Heart left ventricle (tissue), 16 donors: ENCODE data around the gene CARMIL3. TPM values are rescaled to one million over a fixed set of nuclear protein-coding genes. Genes with fewer than 3 reads are reported as not detected.

ENCODE experiments used
- ATAC-seq, 4 donors: fragments of 200-7000 bp; cut with Tn5 transposase; one replicate each; pipeline ENCODE4 v1.9.1; 2020 to 2022; ENCODE audit warnings: moderate library complexity in 4 of 4, mild to moderate bottlenecking in 3 of 4, moderate number of reproducible peaks in 1 of 4
- DNase-seq, 5 donors: peaks; one replicate each; pipeline ENCODE4 v3.0.0-alpha.2; 2020
- H3K27ac ChIP-seq, 12 donors: fragments of 200-600 bp; sonication (generic) in 4 of 12; one replicate each; pipeline versions ENCODE4 v1.5.0 to v1.8.0; 2016 to 2022; ENCODE audit warnings: mild to moderate bottlenecking in 2 of 12
- H3K27me3 ChIP-seq, 9 donors: fragments of 200-600 bp; sonication (generic) in 2 of 9; one replicate each; pipeline versions ENCODE4 v1.5.1 to v1.8.0; 2016 to 2022; ENCODE audit warnings: mild to moderate bottlenecking in 3 of 9
- H3K36me3 ChIP-seq, 9 donors: fragments of 200-600 bp; sonication (generic) in 2 of 9; one replicate each; pipeline versions ENCODE4 v1.5.0 to v1.8.0; 2018 to 2022; ENCODE audit warnings: mild to moderate bottlenecking in 2 of 9
- H3K4me1 ChIP-seq, 12 donors: fragments of 200-600 bp; sonication (generic) in 4 of 12; one replicate each; pipeline versions ENCODE4 v1.5.0 to v1.8.0; 2016 to 2022; ENCODE audit warnings: mild to moderate bottlenecking in 3 of 12
- H3K4me3 ChIP-seq, 12 donors: fragments of 200-600 bp; sonication (generic) in 4 of 12; one replicate each; pipeline versions ENCODE4 v1.5.0 to v1.8.0; 2017 to 2022; ENCODE audit warnings: mild to moderate bottlenecking in 9 of 12, moderate library complexity in 4 of 12
- H3K9me3 ChIP-seq, 12 donors: fragments of 200-600 bp; sonication (generic) in 4 of 12; one replicate each; pipeline versions ENCODE4 v1.5.0 to v1.8.0; 2016 to 2022; ENCODE audit warnings: mild to moderate bottlenecking in 1 of 12
- CTCF ChIP-seq, 12 donors: fragments of 200-600 bp; sonication (generic) in 4 of 12; IDR thresholded peaks; one replicate each; pipeline versions ENCODE4 v1.5.0 to v1.8.0; 2018 to 2022; ENCODE audit warnings: antibody characterized with exemption in 12 of 12, mild to moderate bottlenecking in 5 of 12
- POLR2A ChIP-seq, 2 donors: fragments of 450-650 bp; IDR thresholded peaks; one replicate each; pipeline ENCODE4 v1.6.1; 2017; ENCODE audit warnings: antibody characterized with exemption in 2 of 2, mild to moderate bottlenecking in 2 of 2, moderate library complexity in 2 of 2
- WGBS, 4 donors: extraction: QIAGEN DNeasy Blood & Tissue Kit in 2 of 4; methylation state at CpG; one replicate each; pipeline versions ENCODE4 v1.1.5 to v1.1.7; 2013 to 2018; 5-methylcytosine and 5-hydroxymethylcytosine counted together
- intact Hi-C, 10 donors: fragments of 100-400 bp; cut with DNase I; formaldehyde crosslinking; loops; one replicate each; pipeline versions ENCODE4 v1.11.1 to v1.14.2; 2022
- polyA plus RNA-seq, 2 donors: library from polyadenylated mRNA; stranded (reverse); fragments of 200-250 nt; gene quantifications; one replicate each; pipeline ENCODE4 v1.2.3, GENCODE V29; 2013
- total RNA-seq, 9 donors: library from RNA; depleted of rRNA in 2 of 9; stranded (reverse); fragments of >200 nt in 2 of 9; fragmentation: NEBNext Ultra II Directional in 3 of 9; extraction: Animal tissue kit (Norgen Biotek cat#: 25700) in 3 of 9; gene quantifications; one replicate each; pipeline versions ENCODE4 v1.1.0 to v1.2.4, GENCODE V29; 2016 to 2023
- donor health status: ischemic (EF 13 %, LVEDD 7.1; RV severe dilation, severe dysfunction).
- donor health status: healthy with polysubstance abuse.
- donor health status: DM: no; HTN: yes; CAD: no.
- donor health status: DM: no; HTN: no; CAD: no.
- donor health status: ischemic (EF 25% LVEDD 6.9; RV normal size, moderate dysfunction).
- donor health status: ischemic (EF 25% LVEDD 5.7; RV mildly dilated, moderate dysfunction).
- donor health status: healthy.
- donor health status: DM: yes; HTN: yes; CAD: no.
- donor health status: ischemic (EF 35%, LVEDD 5.7; RV mildly dilated, moderate dysfunction).
- donor health status: nonischemic (EF 11% LVEDD 7.7; RV severe dilation, severe dysfunction).
- donor health status: DM: yes; HTN: yes; CAD: no.
- donor health status: PGD.
- donor health status: ischemic (EF 29% LVEDD 5.4; RV normal size, mild dysfunction).
- donor health status: nonischemic (EF 23%, LVEDD 6.1; RV moderate dilation, normal function).

CARMIL3 gene
- total and polyA plus RNA-seq, 11 donors: 0.05 to 0.38 (median 0.15) TPM; not detected in 3

- no peak for TF ChIP-seq POLR2A (IDR thresholded peaks at IDR 0.05)
- TF ChIP-seq CTCF (IDR thresholded peaks at IDR 0.05): no peak
- DNase-seq (peak in 1 of 5 donors; percentile 14), ATAC-seq (no peak)
- Histone ChIP-seq H3K4me3 (no peak overlapping the region), H3K27ac (no peak overlapping the region), H3K36me3 (peaks cover 0 to 39% (median 0%) of the 10 kb centered on the region in 9 donors), H3K4me1 (peaks cover 0 to 26% (median 14%) of the 10 kb centered on the region in 12 donors), H3K27me3 (no peaks in the 10 kb centered on the region), H3K9me3 (no peaks in the 10 kb centered on the region)
- WGBS, 4 donors: 88 to 96% (median 94%) methylated on average over 8 of the region's 8 CpGs
- intact Hi-C loops: loop anchor here in 1 of 10 donors (10.0 kb wide), 1 partner anchor 112 kb away; the partner anchor contains the start of gene DHRS4L2
Observed at GRCh38 chr14:24096545-24097181, 44.9 kb downstream of the CARMIL3 start.

DNA sequence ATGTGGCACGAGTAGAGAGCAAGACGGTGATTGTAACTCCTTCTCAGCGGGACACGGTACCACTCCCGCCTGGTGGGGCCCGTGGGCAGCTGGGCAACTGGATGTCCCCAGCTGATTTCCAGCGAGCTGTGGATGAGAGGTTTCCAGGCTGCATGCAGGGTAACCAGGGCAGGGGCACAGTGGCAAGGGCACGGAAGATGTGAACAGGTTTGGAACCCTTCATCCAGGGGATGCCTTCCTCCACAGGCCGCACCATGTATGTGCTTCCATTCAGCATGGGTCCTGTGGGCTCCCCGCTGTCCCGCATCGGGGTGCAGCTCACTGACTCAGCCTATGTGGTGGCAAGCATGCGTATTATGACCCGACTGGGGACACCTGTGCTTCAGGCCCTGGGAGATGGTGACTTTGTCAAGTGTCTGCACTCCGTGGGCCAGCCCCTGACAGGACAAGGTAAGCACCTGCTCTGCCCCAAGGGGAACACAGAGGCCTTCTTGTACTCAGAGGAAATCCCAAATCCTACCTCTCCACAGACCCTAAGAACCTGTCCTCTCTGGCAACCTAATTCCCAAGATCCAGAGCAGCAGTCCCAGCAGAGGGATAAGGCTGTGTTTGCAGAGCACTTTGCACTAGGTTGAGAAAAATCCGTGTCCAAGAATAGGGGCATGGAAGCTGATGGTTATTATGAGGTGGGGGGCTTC lies 46.6 kb downstream of the CARMIL3 start:
- no peaks in the 10 kb centered on the region for H3K27me3 ChIP-seq
- H3K27ac ChIP-seq: no peak overlapping the region
- 91 to 96% (median 96%) methylated on average over 8 to 16 of the region's 16 CpGs for WGBS, 4 donors
- ATAC-seq (no peak), DNase-seq (peak in 1 of 5 donors; percentile 16)
- peaks cover 0 to 54% (median 0%) of the 10 kb centered on the region in 9 donors for H3K36me3 ChIP-seq
- peaks cover 0 to 21% (median 13%) of the 10 kb centered on the region in 12 donors for H3K4me1 ChIP-seq
- intact Hi-C loops: loop anchor here in 1 of 10 donors (10.0 kb wide), 1 partner anchor 114 kb away; the partner anchor contains the start of gene DHRS4L2
- no peak overlapping the region for H3K4me3 ChIP-seq
- H3K9me3 ChIP-seq: no peaks in the 10 kb centered on the region
- TF ChIP-seq POLR2A (IDR thresholded peaks at IDR 0.05) (no peak), CTCF (IDR thresholded peaks at IDR 0.05) (no peak)

- 86 to 91% (median 88%) methylated on average over 17 of the region's 17 CpGs for WGBS, 4 donors
- intact Hi-C loops: loop anchor here in 1 of 10 donors (10.0 kb wide), 1 partner anchor 114 kb away; the partner anchor contains the start of gene DHRS4L2
- H3K36me3 ChIP-seq: peaks cover 0 to 60% (median 0%) of the 10 kb centered on the region in 9 donors
Observed at GRCh38 chr14:24098927-24099813, 47.4 kb downstream of the CARMIL3 start.

More at GRCh38 chr14:24098927-24099813, 47.4 kb downstream of the CARMIL3 start:
- TF ChIP-seq CTCF (IDR thresholded peaks at IDR 0.05) (no peak), POLR2A (IDR thresholded peaks at IDR 0.05) (no peak)
- no peaks in the 10 kb centered on the region for H3K9me3 ChIP-seq
- no peak for ATAC-seq
- H3K4me3 ChIP-seq: no peak overlapping the region
- H3K27ac ChIP-seq: no peak overlapping the region
- H3K4me1 ChIP-seq: peaks cover 0 to 16% (median 9%) of the 10 kb centered on the region in 12 donors
- no peaks in the 10 kb centered on the region for H3K27me3 ChIP-seq
- peak in 1 of 5 donors; percentile 22 for DNase-seq
